GM13977 (cell line): ENCODE data around the gene TMBIM6.

Experiments used
- DNase-seq: peaks from one replicate; pipeline ENCODE4 v3.0.0; 2012; ENCODE audit warnings: low spot score
- in situ Hi-C: fragments of 300-500 bp; cut with MboI; formaldehyde crosslinking; loops from one replicate; pipeline ENCODE4 v1.12.0; 2022; ENCODE audit warnings: low sequenced_read_pairs, low pct_unique_long_range_greater_than_20kb, mixed read lengths, inconsistent platforms; ENCODE audit not compliant: unreplicated experiment
- TF ChIP-seq, protein P1 (sequence below): IDR thresholded peaks from 2 replicates; pipeline ENCODE4 v1.5.1; 2012; ENCODE audit warnings: mild to moderate bottlenecking, control low read depth; ENCODE audit not compliant: insufficient read depth; ENCODE audit errors: extremely low read depth, missing control alignments

The TMBIM6 gene

DNA sequence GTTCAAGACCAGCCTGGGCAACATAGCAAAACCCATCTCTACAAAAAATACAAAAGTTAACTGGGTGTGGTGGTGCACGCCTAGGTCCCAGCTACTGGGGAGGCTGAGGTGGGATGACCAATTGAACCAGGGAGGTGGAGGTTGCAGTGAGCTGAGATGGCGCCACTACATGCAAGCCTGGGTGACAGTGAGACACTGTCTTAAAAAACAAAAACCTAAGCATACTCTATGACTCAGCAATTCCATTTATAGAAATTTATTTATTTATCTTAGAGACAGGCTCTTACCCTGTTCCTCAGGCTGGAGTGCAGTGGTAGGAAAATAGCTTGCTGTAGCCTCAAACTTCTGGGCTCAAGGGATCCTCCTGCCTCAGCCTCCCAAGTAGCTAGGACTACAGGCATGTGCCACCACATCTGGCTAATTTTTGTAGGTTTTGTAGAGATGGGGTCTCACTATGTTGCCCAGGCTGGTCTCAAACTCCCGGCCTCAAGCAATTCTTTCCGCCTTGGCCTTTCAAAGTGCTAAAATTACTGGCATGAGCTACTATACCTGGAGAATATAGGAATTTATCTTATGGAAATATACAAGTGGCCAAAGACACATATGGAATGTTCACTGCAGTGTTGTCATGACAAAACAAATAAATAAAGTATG, 43.5 kb downstream of the TMBIM6 start:
- DNase-seq: no peak
- in situ Hi-C loops: no loop called here
- TF ChIP-seq, protein P1, sequence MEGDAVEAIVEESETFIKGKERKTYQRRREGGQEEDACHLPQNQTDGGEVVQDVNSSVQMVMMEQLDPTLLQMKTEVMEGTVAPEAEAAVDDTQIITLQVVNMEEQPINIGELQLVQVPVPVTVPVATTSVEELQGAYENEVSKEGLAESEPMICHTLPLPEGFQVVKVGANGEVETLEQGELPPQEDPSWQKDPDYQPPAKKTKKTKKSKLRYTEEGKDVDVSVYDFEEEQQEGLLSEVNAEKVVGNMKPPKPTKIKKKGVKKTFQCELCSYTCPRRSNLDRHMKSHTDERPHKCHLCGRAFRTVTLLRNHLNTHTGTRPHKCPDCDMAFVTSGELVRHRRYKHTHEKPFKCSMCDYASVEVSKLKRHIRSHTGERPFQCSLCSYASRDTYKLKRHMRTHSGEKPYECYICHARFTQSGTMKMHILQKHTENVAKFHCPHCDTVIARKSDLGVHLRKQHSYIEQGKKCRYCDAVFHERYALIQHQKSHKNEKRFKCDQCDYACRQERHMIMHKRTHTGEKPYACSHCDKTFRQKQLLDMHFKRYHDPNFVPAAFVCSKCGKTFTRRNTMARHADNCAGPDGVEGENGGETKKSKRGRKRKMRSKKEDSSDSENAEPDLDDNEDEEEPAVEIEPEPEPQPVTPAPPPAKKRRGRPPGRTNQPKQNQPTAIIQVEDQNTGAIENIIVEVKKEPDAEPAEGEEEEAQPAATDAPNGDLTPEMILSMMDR: no peak

DNA sequence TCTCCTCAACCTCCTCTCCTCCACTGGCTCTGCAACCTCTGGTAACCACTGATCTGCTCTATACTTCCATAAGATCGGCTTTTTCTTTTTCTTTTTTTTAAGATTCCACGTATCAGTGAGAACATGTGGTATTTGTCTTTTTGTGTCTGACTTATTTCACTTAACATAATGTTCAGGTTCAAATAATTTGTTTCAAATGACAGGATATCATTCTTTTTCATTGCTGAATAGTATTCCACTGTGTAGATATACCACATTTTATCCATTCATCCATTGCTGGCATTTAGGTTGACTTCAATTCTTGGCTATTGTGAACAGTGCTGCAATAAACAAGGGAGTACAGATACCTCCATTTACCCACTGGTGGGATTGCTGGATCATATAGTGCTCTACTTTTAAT, 46.3 kb downstream of the TMBIM6 start:
- TF ChIP-seq, protein P1: no peak
- DNase-seq: no peak
- in situ Hi-C loops: no loop called here

DNA sequence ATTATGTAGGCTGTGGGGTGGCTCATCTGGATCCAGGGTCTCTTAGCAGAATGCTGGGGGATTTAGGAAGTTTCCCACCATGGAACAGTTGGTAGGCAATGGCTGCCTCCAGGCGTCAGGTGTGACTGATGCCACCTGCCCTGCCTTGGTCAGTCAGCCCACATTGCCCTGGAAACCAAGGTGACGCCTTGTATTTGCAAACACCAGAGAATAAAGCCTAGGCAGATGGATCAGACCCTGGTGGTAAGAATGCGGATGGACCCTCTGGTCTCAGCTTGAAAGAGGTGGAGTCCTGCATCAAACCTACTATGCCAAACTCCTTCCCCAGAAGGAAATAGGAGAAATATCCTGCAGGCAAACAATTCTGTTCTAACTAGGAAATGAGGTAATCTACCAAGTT, 48.6 kb downstream of the TMBIM6 start:
- TF ChIP-seq, protein P1: no peak
- in situ Hi-C loops: no loop called here

DNA sequence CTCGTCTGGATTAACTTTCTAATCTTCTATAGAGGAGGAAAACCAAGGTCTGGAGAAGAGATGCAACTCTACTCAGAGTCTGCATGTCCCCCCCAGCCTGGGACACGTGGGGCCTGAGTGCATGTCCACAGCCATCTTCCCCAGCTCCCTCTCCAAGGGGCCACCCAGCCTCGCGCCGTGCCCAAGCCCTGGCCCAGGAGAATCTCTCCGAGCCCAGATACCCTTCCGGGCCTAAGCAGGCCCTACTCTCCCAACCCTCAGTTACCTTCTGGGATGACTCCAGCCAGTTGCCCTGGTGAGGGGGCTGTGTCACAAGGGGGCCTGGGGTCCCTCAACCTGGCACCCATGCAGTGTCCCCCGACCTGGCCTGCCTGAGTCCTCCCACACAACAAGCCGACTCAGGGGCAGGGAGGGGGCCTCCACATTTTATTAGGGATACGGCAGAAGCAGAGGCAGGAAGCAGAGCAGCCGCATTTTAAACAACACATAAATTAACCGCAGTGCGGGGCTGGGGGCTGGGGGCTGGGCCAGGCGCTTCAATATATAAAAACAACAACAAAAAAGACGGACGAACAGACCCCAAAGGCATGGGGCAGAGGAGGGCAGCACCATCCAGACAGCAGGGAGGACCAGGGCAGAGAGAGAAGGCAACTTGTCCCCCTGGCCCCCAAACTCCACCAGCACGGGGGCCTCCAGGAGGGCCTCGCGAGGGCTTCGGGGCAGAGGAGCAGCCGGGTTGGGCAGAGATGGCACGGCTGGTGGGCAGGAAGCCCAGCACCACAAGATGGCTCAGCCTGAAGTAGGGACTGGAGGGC, 49.6 kb downstream of the TMBIM6 start:
- in situ Hi-C loops: no loop called here
- TF ChIP-seq, protein P1: no peak
- no peak for DNase-seq

More for the DNA sequence above, 48.6 kb downstream of the TMBIM6 start:
- no peak for DNase-seq

DNA sequence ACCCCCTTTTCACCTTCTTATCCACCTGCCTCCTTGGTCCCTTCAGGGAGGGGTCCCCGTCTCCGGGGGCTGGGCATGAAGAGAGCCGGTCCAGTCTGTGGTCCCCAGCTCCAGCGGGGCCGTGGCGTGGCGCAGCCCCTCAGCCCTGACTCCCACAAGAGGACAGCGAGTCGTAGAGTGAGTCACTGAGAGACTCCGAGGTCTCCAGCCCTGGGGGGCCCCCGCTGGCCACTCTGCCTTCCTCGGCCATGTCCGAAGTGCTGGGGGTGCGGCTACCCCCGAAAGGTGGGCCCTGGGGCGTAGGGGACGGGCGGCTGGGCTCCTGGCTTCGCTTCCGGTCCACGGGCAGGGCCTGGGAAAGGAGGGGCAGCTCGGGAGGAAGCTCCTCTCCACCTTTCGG, 50.3 kb downstream of the TMBIM6 start:
- TF ChIP-seq, protein P1: no peak
- in situ Hi-C loops: no loop called here
- no peak for DNase-seq

DNA sequence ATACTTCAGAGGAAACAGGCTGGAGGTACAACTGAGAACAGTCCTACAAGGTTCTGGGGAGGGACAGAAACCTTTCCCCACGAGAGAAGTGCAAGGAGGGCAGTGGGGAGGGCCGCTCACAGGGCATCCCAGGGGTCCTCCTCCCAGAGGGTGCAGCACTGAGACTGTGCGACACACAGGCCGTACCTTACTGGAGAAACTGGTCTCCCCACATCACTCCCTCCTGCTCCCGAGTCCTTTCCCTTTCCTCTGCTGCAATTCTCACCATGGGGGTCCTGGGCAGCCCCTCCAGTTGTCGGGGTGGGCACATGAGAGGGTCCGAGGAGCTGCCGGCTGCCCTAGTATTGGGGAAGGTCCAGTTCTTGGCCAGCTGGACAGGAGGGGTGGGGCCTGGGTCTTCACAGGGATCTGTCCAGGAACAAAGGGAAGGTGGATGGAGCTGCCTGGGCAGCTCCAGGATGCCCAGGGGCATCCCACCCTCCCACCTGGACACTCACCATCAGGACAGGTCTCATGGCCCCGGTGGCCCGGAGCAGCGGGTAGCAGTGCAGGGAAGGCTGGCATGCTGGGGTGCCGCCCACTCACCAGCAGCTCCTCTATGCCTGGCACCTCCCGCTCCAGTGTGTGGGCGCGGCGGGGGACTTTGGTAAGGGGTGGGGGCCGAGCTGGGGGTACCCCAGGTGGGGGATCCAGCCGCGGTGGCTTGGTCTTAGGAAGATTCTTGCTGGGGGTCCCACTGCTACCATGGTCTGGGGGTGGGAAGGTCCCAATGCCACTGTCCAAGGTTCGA, 51.0 kb downstream of the TMBIM6 start:
- in situ Hi-C loops: no loop called here
- TF ChIP-seq, protein P1: no peak
- no peak for DNase-seq
